Hematopoietic multipotent progenitor cell treated with erythropoietin and hydrocortisone succinate and interleukin-3 and kit ligand, for 4 days (in vitro differentiated cells): ENCODE data around the gene ZNF500.
"Not testable (repeated sequence)": the region's sequence is repeated elsewhere in the genome, so short reads cannot be mapped to it uniquely, and the experiment has no call there.

Experiments used
- DNase-seq: peaks from one replicate; pipeline ENCODE4 v3.0.0-alpha.2; 2015

Gene ZNF500

DNA sequence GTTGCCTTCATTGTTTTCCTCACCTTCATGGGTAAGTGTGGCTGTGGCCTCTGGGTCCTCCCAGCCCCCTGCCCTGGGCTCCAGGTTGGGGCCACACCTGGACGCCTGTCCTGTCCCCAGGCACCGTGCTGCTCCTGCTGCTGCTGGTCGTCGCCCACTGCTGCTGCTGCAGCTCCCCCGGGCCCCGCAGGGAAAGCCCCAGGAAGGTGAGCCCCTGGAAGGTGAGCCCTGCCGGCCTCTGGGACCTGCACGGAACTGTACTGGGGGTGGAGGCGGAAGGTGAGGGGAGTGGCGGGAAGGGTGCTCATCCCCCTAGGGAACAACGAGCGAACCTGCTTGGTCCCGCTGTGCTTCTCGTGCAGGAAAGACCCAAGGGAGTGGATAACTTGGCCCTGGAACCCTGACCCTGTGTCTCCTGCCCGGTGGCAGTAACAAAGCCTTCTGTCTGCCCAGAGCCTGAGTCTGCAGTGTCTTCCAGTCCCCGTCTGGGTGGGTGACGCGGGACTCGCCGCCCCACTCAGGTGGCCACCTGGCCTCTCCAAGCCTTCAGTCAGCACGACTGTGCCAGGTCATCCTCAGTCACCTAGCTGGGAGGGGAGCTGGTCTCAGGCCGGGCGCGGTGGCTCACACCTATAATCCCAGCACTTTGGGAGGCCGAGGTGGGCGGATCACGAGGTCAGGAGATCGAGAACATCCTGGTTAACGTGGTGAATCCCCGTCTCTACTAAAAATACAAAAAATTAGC lies 29.0 kb upstream of the ZNF500 start:
- no peak for DNase-seq

DNA sequence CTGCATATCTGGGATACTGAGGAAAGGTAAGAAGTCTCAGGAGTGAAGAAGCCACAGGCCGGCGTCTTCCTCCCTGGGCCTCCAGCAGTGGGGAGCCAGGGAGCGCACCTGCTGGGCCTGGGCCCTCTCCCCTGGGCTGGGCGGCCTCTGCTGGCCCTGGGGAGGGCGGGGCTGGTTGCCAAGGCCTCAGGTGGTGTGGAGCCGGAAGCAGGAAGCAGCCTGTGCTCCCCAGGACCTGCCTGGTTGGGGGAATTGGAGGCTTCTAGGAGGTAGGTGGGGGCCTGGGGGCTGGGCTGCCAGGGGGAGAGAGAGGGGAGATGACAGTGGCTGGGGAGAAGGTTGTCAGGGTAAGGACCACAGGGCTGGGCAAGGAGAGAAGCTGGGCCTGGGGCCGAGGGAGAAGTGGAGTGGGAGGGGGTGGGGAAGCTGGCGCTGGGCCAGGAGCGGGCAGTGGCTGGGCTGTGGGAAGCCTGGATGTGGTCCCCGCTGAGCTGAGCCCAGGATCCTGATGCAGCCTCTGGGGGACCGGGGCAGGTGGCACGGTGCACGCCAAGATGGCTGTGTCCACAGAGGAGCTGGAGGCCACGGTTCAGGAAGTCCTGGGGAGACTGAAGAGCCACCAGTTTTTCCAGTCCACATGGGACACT lies 28.3 kb upstream of the ZNF500 start, which contains the start of gene SMIM22:
SMIM22 (plus strand) TSS at position 189 of the 647 bp plus-strand sequence; CDS start at position 555, 366 bp downstream.
- DNase-seq = no peak

DNA sequence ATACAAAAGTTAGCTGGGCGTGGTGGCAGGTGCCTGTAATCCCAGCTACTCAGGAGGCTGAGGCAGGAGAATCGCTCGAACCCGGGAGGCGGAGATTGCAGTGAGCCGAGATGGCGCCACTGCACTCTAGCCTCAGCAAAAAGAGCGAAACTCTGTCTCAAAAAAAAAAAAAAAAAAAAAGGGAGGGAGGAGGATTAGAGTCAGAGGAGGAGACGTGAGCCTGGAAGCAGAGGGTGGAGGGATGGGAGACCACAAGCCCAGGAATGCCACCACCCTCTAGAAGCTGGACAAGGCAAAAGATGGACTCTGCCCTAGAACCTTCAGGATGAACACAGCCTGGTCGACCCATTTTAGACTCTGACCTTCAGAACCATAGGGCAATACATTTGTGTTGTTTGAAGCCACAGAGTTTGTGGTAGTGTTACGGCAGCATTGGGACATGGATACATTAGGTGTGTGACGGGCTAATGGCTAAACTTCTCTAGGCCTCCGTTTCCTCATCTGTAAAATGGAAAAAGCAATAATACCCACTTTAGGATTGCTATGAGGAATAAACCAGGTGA lies 26.1 kb upstream of the ZNF500 start:
- no peak for DNase-seq

DNA sequence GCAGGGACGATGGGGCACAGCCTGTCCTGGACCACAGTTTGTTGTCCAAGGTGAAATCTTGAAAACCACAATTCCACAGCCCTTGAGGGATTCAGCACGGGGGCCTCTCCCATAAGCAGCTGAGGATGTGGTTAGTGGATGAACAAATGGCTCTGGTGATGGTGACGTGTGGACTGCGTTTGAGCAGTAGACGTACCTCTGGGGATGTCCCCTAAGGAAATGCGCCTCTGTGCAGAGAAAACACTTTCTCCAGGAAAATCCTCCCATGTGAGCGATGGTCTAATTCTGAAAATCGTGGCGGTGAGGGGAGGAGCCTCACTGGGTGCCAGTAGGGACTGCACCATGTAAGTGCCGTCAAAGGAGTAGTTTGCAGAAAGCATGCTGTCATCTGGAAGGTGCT lies 23.9 kb upstream of the ZNF500 start:
- no peak for DNase-seq

DNA sequence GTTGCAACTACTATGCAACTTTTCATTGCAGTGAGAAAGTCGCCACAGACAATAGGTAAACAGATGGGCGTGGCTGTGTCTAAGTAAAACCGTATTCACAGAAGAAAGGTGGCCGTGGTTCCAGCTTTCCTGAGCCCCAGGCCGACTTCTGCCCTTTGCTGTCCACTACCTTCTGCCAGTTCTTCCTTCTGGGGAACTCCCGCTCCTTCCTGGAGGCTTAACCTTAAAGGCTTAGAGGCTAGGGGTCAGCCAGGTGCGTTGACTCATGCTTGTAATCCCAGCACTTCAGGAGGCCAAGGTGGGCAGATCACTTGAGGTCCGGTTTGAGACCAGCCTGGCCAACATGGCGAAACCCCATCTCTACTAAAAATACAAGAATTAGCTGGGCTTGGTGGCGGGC lies 23.3 kb upstream of the ZNF500 start:
- DNase-seq = no peak

DNA sequence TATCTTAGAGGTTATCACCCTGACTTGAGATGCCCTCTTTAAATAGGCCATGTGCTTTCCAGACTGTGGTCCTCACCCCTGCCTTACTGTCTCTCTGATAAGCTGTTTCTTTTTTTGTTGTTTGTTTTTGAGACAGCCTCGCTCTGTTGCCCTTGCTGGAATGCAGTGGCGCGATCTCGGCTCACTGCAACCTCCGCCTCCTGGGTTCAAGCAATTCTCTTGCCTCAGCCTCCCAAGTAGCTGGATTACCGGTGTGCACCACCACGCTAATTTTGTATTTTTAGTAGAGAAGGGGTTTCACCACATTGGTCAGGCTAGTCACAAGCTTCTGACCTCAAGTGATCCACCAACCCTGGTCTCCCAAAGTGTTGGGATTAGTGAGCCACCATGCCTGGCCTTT lies 21.9 kb upstream of the ZNF500 start:
- DNase-seq = no peak

DNA sequence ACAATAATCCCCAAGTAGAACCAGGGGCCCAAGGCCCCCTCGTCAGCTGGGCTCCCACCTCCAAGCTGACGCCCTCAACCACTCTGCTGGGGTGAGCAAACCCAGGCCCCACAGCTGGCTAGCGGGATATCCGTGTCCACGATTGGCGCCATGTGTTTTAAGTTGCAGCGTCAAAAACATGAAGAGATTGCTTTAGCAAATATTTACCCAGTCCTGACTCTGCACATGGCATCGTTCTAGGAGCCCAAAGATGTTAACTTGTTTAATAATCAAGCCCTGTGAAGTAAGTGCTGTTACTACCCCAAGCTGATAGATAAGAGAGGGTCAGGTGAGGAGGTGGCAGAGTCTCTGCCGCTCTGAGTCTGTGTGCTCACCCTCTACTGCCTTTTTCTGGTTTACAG lies 21.5 kb upstream of the ZNF500 start:
- no peak for DNase-seq

DNA sequence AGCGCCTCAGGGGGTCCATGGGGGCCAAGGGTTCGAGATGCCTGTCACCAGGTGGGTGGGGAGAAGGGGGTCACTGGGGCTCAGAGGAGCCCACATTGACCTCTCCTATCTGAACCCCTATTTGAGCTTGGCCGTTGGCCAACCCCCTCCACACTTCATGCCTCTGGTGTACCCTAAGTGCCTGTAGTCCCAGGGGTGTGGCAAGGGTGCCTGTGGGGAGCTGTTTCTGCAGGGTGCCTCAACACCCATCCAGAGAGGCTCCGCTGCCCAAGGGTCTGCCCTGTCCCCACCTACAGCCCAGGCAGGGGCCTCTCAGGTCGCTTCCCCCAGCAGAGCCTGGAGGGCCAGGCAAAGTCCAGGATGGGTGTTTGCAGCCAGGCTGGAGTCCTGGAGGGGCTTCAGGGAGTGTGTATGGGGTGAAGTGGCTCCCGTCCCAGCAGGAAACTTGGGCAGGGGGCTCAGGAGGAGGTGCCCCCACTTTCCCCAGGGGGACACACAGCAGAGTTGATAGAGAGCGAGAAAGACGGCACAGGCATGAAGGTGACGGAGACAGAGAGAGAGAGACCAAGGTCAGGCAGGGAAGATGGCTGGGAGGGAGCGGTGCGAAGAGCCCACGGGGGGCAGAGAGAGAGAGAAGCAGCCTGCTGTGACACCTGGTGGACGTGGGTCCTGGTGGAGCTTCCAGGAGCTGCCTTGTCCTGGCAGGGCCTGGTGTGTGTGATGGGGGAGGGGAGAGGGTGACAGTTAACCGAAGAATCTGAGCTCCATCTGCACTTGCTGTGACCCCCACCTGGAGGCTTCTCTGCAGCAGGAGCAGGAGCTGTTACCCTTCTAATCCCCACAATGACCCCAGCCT lies 20.9 kb upstream of the ZNF500 start, which contains the start of gene SEPTIN12:
SEPTIN12 (minus strand) TSS at position 719 of the 856 bp plus-strand sequence; CDS start at position 19, 700 bp downstream.
- no peak for DNase-seq

DNA sequence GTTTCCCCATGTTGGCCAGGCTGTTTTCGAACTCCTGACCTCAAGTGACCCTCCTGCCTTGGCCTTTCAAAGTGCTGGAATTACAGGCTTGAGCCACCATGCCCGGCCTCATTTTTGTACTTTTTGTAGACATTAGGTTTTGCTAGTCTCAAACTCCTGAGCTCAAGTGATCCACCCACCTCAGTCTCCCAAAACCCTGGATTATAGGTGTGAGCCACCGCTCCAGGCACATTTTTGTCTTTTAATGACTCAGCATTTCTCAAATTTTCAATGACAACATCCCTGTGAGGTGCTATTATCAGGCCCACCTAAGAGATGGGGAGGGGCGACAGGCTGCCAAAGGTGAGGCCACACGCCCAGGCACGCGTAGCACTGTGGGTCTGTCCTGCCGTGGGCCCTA lies 20.1 kb upstream of the ZNF500 start:
- DNase-seq = no peak

DNA sequence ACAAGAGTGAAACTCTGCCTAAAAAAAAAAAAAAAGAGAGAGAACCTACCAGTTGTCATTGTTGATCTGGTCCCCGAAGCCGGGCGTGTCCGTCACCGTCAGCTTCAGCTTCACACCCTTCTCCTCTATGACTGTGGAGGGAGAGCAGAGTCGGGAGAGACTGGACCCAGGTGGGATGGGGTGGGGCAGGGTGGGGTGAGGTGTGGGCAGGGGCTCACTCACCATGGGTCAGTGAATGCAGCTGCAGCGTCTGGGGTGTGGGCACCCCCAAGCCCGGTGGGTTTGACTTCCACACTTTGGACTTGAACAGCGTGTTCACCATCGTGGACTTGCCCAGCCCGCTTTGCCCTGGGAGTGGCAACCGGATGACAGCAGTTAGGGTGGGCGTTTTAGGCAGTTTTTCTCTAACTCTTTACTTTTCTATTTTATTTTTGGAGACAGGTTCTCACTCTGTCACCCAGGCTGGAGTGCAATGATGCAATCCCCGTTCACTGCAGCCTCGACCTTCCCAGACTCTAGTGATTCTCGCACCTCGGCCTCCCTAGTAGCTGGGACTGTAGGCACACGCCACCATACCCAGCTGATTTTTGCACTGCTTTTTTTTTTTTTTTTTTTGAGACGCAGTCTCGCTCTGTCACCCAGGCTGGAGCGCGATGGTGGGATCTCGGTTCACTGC lies 18.9 kb upstream of the ZNF500 start:
- DNase-seq = no peak

DNA sequence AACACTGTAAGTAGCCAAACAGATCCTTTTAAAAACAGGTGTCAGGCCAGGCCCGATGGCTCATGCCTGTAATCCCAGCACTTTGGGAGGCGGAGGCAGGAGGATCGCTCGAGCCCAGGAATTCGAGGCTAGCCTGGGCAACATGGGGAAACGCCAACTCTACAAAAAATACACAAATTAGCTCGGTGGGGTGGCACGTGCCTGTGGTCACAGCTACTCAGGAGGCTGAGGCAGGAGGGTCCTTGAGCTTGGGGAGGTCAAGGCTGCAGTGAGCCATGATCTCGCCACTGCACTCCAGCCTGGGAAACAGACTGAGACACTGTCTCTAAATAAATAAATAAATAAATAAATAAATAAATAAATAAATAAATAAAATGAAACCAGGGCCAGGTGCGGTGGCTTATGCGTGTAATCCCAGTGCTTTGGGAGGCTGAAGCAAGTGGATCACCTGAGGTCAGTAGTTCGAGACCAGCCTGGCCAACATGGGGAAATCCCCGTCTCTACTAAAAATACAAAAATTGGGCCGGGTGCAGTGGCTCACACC lies 17.6 kb upstream of the ZNF500 start:
- DNase-seq = not testable (repeated sequence)

DNA sequence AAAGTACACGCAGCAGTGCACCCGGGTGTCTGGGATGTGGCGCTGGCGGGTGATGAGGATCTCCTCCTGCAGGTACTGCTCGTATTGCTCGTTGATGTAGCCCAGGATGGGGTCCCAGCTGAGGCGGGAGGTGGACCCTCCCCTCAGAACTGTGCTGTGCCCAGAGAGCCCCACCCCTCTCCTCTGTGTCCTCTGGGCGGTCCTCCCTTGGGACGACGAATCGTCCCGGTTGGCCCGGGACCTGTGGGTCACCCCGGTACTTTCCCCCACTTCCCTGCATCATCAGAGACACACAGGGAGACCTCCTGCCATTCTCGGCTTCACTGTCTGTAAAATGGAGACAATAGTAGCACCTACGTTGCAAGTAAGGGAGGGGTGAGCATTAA lies 17.0 kb upstream of the ZNF500 start:
- DNase-seq = no peak

DNA sequence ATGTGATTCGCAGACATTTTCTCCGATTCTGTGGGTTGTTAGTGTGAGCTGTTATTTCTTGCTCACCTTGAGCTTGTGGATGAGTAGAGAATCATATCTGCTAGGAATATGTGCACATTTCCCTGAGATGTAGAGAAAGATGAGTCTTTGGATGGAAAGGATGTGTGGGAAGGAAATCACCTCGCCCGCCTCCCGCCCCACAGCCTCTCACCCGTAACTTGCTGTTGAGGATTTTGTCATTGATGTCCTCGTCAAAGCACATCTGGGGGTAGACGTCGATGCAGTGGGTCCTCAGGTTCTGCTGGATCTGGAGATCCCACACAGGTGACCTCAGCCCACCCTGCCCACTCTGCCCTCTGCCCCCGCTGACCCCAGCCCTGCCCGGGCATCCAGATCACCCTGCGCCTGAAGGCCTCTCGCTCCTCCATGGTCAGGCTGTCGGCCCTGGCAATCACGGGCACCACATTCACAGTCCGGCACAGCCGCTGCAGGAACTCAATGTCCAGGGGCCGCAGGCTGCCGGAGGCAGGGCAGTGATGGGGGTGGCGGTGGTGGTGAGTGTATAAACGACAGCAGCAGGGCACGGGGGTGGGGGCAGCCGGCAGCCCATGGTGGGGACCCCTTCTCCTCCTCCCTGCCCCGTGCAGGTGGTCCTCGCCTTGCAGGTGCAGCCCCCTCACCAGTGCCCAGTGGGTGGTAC lies 16.4 kb upstream of the ZNF500 start:
- no peak for DNase-seq

DNA sequence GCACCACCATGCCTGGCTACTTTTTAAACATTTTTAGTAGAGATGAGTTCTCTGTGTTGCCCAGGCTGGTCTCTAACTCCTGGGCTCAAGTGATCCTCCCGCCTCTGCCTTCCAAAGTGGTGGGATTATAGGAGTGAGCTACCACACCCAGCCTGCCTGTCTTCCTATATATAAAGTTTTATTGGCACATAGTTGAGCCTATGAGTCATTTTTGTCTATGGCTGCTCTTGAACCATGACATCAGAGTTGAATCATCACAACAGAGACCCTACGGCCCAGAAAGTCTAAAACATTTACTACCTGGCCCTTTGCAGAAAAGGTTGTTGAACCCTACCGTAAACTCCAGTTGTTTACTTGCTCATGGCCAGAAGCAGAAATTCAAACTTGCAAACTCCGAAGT lies 13.3 kb upstream of the ZNF500 start:
- DNase-seq = no peak

DNA sequence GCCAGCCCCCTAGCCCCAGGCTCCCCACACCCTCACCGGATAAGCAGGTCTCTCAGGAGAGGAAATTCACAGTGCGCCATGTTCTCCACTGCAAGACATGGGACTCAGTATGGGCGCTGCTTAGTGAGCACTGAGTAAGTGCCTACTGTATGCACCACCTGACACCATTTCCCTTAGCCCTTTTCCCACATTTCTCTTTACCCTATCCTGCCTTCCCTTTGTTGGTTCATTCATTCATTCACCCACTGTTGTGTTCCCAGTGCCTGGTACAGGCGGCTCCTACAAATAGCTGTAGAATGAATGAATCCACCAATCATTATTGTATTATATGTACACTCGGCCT lies 11.1 kb upstream of the ZNF500 start:
- no peak for DNase-seq

DNA sequence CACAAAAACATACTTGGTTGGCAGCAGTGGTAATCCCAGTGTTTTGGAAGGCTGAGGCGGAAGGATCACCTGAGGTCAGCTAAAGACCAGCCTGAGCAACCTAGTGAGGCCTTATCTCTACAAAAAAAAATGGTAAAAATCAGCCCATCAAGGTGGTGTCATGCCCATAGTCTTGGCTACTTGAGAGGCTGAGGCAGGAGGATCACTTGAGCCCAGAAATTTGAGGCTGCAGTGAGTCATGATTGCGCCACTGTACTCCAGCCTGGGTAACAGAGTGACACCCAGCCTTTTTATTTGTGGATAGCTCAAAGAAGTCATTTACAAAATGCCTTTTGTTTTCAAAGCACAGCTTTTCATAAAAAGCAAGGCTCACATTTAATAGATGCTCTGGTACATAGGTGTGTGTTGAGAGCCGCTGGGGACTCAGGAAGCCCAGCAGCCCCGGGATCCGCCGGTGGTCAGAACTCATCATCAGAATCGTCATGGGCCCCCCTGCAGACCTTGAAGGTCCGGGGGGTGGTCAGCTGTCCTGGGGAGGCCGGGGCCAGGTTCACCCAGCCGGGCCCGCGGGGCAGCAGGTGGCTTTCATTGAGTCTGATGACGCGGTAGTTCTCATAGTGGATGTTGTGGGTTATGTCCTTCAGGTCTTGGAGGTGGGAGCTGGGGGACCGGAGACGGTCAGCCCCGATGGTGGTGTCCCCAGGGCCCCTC lies 10.5 kb upstream of the ZNF500 start:
- no peak for DNase-seq

DNA sequence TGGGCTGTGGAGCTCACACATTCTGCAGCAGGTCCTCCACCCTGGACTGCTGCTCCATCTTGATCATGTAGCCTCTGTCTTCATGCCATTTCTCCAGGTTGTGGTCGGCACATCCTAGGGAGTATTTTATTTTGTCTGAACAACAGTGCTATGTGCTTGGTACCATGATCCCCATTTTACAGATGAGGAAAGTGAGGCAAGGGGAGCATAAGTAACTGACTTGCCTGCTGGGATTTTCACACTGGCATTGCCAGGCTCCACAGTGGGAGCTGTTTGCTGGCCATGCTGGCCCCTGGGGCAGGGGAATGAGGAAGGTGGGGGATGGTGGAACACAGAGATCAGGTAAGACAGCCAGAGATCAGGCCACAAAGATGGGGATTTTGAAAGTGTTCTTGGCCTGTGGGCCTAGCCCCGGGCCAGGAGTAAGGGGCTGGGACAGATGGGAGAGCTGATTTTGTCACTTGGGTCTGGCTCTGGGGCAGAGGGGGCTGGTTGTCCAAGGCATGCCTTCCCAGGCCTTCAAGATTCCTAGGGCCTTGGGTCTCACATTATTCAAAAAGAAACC lies 9.3 kb upstream of the ZNF500 start:
- no peak for DNase-seq

DNA sequence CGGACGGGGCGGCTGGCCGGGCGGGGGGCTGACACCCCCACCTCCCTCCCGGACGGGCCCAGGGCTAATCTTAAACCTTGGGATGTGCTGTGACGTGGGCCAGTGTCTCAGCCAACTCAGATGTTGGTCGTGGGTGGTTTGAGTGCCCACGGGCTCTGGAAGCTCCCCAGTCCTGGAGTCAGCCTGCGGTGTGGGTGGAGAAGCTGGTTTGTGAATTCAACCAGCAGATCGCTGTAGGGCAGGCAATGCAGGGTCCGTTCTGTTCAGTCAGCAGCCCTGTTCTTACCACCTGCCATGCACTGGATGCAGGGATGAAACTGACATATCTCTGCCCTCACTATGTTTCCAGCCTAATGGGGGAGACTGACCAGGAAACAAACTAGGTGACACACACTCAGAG lies 8.0 kb upstream of the ZNF500 start:
- DNase-seq = no peak

DNA sequence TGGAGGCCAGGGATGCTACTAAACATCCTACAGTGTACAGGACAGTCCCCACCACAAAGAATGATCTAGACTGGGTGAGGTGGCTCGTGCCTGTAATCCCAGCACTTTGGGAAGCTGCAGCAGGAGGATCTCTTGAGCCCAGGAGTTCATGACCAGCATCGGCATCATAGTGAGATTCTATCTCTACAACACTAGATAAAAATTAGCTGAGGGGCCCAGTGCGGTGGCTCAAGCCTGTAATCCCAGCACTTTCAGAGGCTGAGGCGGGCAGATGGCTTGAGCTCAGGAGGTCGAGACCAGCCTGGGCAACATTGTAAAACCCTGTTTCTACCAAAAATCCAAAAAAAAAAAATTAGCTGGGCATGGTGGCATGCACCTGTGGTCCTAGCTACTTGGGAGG lies 5.4 kb upstream of the ZNF500 start:
- DNase-seq = no peak

DNA sequence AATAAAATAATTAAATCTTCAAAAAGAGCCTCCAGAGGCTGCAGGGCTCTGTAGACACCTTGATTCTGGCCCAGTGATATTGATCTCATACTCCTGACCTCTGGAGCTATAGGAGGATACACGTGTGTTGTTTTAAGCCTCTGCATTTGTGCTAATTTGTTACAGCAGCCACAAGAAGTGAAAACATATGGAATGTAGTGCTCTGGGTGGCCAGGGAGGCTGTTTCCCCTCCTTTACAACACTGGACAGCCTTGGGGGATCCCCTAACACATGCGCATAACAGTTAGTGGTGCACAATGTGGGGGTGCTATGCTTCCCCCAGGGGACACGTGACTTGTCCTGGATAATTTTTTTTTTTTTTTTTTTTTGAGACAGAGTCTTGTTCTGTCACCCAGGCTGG lies 4.7 kb upstream of the ZNF500 start:
- no peak for DNase-seq

DNA sequence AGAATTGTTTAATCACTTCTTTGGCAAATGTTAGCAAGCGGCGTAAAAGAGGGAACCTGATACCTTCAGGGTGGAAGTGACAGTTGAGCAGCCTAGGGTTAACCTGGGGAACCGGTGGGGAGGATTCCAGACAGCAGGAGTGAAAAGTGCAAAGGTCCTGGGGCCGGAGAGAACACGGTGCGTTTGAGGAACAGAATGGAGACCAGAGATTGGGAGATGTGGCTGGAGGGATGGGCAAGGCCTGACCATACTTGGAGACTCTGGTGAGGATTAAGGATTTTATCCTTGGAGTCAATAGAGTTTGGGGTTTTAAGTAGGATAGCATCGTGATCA lies 2.3 kb upstream of the ZNF500 start:
- DNase-seq = no peak
